Endometrium (tissue), 2 donors: ENCODE measurements around the gene TXN.
A peak's percentile ranks its signal among the peaks of the same experiment; 100 is the strongest.
"Not testable (repeated sequence)": the region's sequence is repeated elsewhere in the genome, so short reads cannot be mapped to it uniquely, and the experiment has no call there.

ENCODE experiments used
- FAIRE-seq: peaks from 2 replicates; lab custom pipeline; 2012; peaks lifted over from hg19 to GRCh38; lab: Jason Lieb, UNC
- donor health status: control.
- donor health status: control.

TXN gene

GRCh38 chr9:110257097-110257841 lies 962 bp upstream of the TXN start:
- FAIRE-seq, result no peak

DNA sequence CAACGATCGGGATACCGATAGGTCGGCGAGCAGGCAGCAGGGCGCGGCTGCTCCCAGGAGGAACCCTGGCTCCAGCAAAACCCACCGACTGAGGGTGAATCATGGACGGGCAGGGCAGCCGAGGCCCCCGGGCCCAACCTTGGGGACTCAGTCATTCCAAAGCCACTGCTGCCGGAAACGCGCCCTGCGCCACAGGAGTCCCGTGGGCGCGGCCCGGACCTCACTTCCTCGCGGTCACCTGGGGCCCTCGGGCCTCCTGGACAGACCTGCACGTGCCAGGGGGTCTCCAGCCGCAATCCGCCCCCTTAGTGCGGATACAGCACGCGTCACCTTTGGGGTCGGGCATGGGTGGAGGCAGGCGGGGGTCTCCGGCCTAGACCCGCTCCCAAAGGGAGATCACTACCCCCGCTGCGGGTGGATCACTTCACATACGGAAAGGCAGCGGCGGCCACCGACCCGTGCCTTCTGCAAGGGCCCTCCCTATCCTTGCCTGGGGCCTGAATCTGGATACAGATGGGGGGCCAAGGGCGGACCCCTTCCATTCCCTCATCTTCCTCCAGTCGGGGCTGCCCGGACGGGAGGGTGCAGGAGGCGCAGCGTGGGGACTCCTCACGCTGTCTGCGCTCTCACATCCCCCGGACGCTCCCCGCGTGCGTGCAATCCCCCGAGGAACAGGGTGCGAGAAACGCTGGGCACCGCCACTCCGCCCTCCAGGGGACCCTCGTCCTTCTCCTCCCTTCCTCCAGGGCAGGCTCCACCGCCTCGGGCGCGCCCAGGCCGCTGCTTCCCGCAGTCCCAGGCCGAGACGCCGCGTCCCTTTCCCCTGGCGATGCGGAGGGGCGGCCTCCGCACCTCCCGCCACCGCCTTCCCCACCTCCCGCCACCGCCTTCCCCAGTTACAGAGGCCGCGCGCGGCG lies 586 bp downstream of the TXN start:
- FAIRE-seq, result no peak

- FAIRE-seq, result no peak
These were observed 1.3 kb downstream of the TXN start for GRCh38 chr9:110255034-110255462.

- no peak for FAIRE-seq
These were observed 1.8 kb downstream of the TXN start for GRCh38 chr9:110254500-110254899.

DNA sequence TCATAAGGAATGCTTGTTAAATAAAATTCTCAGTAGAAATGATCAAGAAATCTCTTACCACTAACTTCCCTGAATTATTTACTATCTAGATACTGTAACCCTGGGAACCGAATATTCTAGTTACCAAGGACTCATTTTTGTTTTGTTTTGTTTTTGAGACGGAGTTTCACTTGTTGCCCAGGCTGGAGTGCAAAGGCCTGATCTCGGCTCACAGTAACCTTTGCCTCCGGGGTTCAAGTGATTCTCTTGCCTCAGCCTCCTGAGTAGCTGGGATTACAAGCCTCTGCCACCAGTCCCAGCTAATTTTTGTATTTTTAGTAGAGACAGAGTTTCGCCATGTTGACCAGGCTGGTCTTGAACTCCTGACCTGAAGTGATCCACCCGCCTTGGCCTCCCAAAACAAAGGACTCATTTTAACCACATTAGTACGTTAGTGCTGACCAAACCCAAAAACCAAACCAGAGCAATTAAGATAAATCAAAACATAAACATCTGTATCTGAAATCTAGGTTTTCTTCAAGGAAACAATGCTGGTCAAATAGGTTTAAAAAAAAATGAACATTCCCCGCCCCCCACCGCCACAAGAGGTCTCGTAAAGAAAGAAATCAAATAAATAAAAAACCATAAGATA lies 3.7 kb downstream of the TXN start:
- no peak for FAIRE-seq

- not testable (repeated sequence) for FAIRE-seq
These were observed 4.5 kb downstream of the TXN start for GRCh38 chr9:110251770-110252169.

- peak; percentile 29 for FAIRE-seq
These were observed 5.1 kb downstream of the TXN start for GRCh38 chr9:110251212-110251611.

DNA sequence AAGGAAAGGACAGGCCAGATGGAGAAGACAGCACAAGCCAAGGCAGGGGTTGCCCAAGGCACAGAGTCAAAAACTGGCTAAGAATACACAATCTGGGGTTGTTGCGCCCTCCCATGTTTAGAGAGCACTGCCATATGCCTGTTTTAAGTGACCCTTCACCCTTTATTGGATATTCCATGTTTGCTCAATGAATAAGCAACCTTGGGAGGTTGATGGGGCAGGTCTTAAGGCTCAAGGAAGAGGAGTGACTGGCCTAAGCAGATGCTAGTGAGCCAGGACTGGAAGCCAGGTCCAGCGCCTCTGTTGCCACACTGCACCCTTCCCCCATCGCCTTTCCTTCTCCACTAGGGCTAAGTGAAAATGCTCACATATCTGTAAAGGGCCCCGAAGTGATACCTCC lies 6.7 kb downstream of the TXN start:
- FAIRE-seq, result no peak

DNA sequence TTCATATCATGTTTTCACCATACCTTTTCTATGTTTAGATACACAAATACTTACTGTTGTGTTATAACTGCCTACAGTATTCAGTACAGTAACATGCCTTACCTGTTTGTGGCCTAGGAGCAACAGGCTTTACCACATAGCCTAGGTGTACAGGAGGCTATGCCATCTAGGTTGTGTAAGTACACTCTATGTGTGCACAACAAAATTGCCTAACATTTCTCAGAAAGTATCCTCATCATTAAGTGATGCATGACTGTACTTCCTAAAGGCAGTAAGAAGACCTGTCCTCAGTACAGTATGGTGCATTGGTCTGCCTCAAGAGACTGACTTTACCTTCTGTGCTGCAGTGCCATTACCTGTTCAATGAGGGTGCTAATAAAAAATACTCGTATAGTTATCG lies 7.9 kb downstream of the TXN start:
- FAIRE-seq, result no peak

DNA sequence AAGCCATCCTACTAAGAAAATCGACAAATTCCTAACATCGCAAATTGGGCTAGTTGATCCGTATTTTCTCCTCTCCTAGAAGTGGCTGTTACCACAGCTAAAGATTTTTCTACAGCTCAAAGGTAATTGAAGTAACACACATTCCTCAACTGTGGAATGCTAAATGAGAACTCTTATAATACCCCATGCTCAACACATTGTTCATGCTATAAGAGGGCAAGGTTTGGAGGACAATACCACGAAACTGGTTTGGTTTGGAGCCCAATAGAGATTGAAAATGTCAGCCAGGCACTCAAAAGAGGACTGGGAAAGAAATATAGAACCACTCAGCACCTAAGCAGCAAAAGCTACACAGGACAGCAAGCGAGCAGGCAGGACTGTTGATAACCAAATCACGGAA lies 10.1 kb downstream of the TXN start:
- no peak for FAIRE-seq

DNA sequence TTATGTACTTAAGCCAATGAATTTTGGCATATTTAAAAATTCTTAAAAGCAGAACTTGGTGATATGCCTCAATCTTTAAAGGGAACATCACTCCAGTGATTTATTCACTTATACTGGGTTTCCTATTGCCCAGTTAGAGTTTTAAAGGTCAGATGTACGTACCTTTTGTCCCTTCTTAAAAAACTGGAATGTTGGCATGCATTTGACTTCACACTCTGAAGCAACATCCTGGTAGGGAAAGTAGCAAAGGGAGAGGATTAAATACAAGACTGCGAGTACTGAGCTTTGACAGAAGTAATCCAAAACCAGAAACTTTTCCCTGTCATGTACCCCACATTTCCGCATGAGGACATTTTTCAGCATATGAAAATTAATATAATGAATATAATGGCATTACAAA lies 11.7 kb downstream of the TXN start:
- FAIRE-seq, result no peak

DNA sequence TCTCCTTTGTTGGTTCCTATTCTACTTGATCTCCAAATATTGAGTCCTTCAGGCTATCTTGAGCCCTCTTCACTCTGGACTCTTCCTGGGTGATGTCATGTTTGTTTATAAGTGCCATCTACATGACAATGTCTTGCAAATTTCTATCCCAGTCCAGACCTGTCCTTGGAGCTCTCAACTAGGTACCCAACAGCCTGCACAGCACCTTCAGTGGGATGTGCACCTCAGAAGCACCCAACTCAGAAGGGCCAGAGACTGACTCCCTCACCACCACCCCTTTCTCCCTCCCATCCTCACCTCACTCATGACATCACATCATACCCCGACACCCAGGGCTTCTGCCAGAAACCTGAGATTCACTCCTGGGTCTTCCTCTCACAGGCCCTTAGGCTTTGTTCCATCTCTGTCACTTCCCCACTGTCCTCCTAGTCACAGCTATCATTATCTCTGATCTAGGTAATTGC lies 14.4 kb downstream of the TXN start:
- no peak for FAIRE-seq

DNA sequence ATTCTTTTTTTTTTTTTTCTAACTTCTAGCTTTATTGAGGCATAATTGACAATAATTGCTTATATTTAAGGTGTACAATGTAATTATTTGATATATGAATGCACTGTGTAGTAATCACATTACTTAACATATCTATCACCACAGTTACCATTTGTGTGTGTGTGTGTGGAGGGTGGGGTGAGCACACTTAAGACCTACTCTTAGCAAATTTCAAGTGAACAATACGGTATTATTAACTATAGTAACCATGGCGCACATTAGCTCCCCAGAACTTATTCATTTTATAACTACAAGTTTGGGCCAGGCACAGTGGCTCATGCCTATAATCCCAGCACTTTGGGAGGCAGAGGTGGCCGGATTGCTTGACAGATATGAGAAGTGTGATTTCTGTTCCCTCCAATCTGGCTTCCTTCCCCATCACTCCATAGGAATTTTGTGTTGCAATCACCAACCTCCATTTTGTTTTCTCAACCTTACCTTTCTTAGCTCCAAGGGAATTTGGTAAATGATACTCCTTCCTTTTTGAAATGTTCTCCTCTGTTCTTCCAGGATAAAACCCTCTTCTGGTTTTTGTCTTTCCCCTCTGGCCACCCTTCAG lies 14.9 kb downstream of the TXN start:
- FAIRE-seq, result no peak

- FAIRE-seq, result no peak
These were observed 16.1 kb downstream of the TXN start for GRCh38 chr9:110240198-110240597.

DNA sequence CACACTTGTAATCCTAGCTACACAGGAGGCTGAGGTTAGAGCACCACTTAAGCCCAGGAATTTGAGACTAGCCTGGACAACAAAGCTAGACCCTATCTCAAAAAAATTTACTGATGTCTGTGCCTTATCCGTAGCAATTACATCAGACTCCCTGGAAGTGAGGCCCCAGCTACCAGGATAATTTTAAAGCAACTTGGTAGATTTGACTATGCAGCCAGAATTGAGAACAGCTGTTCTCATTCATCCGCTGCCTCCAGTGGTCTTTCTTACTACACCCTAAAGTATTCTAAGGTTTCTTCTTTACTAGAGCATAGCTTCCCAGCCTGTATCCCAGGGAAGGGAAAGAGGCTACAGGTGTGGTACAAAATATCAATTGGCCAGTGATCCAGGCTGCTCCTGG lies 28.0 kb downstream of the TXN start:
- no peak for FAIRE-seq

DNA sequence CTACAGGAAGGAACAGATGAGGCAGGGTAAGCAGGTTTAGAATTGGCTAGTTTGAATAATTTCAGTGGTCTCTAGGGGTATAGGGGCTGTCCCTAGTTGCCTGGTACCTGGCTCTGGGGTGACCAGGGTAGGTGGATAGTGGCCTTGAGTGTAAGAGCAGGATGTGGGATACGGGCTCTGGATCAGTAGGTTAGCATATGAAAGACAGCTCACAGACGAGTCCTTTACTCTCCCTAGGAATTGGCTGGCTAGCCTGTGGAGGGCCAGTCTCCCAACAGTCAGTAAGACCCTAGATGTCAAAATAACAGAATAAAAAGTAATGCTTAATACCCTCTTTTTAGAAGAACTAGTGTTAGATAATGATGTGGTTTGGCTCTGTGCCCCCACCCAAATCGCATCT lies 31.7 kb downstream of the TXN start:
- FAIRE-seq, result no peak

- no peak for FAIRE-seq
These were observed 35.5 kb downstream of the TXN start for GRCh38 chr9:110220809-110221208.

- peak; percentile 76 for FAIRE-seq
These were observed 38.6 kb downstream of the TXN start for GRCh38 chr9:110217656-110218099.

GRCh38 chr9:110214586-110215355 lies 41.5 kb downstream of the TXN start:
- no peak for FAIRE-seq

- no peak for FAIRE-seq
These were observed 42.2 kb downstream of the TXN start for GRCh38 chr9:110214090-110214489.

GRCh38 chr9:110213413-110214044 lies 42.8 kb downstream of the TXN start:
- FAIRE-seq, result no peak
